ENCODE measurements around the gene MAP3K21.

DNA sequence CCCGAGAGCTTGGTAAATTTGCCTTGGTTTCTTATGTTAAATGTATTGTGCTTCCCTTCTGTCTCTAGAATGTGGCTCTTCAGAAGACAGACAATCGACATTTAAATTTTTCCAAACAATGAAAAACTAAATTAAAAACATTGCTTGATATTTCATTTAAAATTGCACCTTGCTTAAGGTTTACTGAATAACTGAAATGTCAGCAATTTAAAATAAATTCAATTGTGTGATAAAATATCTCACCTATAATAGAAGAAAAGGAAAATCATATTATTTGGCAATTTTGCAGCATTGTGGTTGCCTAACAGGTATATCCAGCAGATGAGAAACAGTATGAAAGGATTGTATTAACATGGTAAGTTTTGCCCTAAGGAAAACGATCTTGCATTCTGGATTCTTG is 56.5 kb downstream of the MAP3K21 start:
- TF ChIP-seq, protein P1, sequence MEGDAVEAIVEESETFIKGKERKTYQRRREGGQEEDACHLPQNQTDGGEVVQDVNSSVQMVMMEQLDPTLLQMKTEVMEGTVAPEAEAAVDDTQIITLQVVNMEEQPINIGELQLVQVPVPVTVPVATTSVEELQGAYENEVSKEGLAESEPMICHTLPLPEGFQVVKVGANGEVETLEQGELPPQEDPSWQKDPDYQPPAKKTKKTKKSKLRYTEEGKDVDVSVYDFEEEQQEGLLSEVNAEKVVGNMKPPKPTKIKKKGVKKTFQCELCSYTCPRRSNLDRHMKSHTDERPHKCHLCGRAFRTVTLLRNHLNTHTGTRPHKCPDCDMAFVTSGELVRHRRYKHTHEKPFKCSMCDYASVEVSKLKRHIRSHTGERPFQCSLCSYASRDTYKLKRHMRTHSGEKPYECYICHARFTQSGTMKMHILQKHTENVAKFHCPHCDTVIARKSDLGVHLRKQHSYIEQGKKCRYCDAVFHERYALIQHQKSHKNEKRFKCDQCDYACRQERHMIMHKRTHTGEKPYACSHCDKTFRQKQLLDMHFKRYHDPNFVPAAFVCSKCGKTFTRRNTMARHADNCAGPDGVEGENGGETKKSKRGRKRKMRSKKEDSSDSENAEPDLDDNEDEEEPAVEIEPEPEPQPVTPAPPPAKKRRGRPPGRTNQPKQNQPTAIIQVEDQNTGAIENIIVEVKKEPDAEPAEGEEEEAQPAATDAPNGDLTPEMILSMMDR (conservative IDR thresholded peaks at IDR 0.05 in 1 of 2, IDR thresholded peaks at IDR 0.05 in 1 of 2; ENCODE audit: low read depth in 1 of 2, low read length in 2 of 2), result no peak
- no peak for TF ChIP-seq EZH2 (IDR thresholded peaks at IDR 0.05; ENCODE audit: low read length, missing control alignments)

All from fibroblast of lung (primary cell).